AG04450 (cell line): Measurements from ENCODE around the gene SUSD4. TPM values are rescaled to one million over a fixed set of nuclear protein-coding genes. Genes with fewer than 3 reads are reported as not detected.

ENCODE experiments used
- CTCF ChIA-PET: fragments of 300-600, 350-600 bp; formaldehyde crosslinking; extraction: SDS; loops from one replicate; lab custom pipeline; 2022; ENCODE audit warnings: antibody characterized with exemption, inconsistent platforms; lab: Charles Lee
- POLR2A ChIA-PET: fragments of 350-600 bp; formaldehyde crosslinking; extraction: SDS; loops from one replicate; lab custom pipeline; 2021; ENCODE audit warnings: antibody characterized with exemption, inconsistent platforms; lab: Yijun Ruan, JAX
- DNase-seq: peaks from one replicate; pipeline ENCODE4 v3.0.0-alpha.2; 2011; ENCODE audit warnings: low read depth, low spot score
- H3K27ac ChIP-seq: one replicate; pipeline ENCODE4 v1.5.1; 2012; ENCODE audit warnings: low read depth, low read length, control low read depth
- H3K27me3 ChIP-seq: one replicate; pipeline ENCODE4 v1.6.0; 2012; ENCODE audit warnings: low read length; ENCODE audit not compliant: control insufficient read depth, insufficient read depth
- H3K4me3 ChIP-seq: 2 replicates; pipeline ENCODE4 v1.5.1; 2011; ENCODE audit warnings: mild to moderate bottlenecking, low read depth, low read length, control low read depth
- H3K9me3 ChIP-seq: 2 replicates; pipeline ENCODE4 v1.5.1; 2012; ENCODE audit warnings: low read length; ENCODE audit not compliant: control insufficient read depth, insufficient read depth
- polyA plus RNA-seq: library from polyadenylated mRNA; depleted of rRNA; stranded (reverse); fragments of >200 nt; gene quantifications from 2 replicates; pipeline ENCODE4 v1.2.3, GENCODE V29; 2011
- TF ChIP-seq, protein P1 (sequence below): IDR thresholded peaks from 2 replicates; pipeline ENCODE4 v1.5.1; 2011; ENCODE audit warnings: low read depth, low read length, control low read depth, inconsistent platforms

Gene SUSD4
- polyA plus RNA-seq, 1 experiment: 0.29 TPM

DNA sequence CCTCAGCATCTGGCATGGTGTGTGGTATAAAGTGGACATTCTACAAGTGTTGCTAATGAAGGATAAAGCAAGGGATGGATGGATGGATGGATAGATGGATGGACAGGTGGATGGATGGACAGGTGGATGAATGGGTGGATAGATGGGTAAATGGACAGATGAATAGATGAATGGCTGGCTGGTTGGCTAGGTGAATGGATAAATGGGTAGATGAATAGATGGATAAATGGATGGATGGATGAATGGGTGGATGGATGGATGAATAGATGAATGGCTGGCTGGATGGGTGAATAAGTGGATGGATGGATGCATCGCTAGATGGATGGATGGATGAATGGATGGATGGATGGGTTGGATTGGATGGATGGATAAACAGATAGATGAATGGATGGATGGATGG lies 66.2 kb downstream of the SUSD4 start:
- ChIA-PET CTCF (interaction anchor here (2.5 kb wide), 1 partner anchor 164 kb away, joined by 6 read pairs; no protein-coding TSS in a partner anchor), POLR2A (no interaction called here)
- Histone ChIP-seq H3K27me3 (peaks cover 13% of the 10 kb centered on the region), H3K27ac (no peak overlapping the region), H3K9me3 (no peaks in the 10 kb centered on the region), H3K4me3 (no peak overlapping the region)
- TF ChIP-seq, protein P1, sequence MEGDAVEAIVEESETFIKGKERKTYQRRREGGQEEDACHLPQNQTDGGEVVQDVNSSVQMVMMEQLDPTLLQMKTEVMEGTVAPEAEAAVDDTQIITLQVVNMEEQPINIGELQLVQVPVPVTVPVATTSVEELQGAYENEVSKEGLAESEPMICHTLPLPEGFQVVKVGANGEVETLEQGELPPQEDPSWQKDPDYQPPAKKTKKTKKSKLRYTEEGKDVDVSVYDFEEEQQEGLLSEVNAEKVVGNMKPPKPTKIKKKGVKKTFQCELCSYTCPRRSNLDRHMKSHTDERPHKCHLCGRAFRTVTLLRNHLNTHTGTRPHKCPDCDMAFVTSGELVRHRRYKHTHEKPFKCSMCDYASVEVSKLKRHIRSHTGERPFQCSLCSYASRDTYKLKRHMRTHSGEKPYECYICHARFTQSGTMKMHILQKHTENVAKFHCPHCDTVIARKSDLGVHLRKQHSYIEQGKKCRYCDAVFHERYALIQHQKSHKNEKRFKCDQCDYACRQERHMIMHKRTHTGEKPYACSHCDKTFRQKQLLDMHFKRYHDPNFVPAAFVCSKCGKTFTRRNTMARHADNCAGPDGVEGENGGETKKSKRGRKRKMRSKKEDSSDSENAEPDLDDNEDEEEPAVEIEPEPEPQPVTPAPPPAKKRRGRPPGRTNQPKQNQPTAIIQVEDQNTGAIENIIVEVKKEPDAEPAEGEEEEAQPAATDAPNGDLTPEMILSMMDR: no peak
- DNase-seq: no peak

DNA sequence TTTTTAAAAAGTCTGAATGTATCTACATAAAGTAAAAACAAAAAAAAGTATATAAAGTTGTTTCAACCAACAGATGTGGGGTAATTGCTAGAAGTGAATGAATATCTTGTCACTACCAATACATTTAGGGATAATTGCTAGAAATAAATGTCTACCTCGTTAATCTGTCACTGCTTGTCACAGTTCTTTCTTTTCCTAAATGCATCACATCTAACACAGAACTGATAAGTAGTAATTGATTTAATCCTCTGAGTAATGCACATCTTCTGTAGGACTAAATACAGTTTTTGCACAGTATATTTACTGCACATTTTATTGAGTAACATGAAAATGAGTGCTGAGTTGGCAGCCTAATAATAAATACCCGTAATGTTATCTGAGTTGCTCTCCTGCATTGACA lies 72.2 kb downstream of the SUSD4 start:
- DNase-seq: no peak
- no peak overlapping the region for H3K4me3 ChIP-seq
- no peak overlapping the region for H3K27ac ChIP-seq
- ChIA-PET CTCF (no interaction called here), POLR2A (no interaction called here)
- no peaks in the 10 kb centered on the region for H3K9me3 ChIP-seq
- TF ChIP-seq, protein P1: no peak
- peaks cover 15% of the 10 kb centered on the region for H3K27me3 ChIP-seq

DNA sequence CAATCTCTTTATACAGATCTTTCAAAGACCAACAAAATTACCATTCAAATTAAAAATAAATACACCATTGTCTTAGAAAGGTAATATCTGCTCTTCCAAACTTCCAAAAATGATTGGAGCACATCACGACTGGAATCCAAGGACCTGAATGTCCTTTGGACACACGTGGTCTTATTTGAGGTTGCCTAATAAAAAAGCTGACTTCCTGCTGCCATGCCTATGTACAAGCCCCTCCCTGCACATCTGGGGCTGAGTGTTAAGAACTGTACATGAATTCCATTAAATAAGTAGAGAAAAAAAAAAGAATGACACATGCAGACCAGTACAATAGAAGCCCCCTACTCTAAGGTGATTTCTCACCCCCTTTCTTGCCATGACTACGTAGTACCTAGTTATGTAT lies 73.6 kb downstream of the SUSD4 start:
- POLR2A ChIA-PET: no interaction called here
- Histone ChIP-seq H3K27ac (no peak overlapping the region), H3K9me3 (no peaks in the 10 kb centered on the region), H3K27me3 (peaks cover 13% of the 10 kb centered on the region), H3K4me3 (no peak overlapping the region)
- TF ChIP-seq, protein P1: no peak
- CTCF ChIA-PET: no interaction called here
- DNase-seq: no peak

DNA sequence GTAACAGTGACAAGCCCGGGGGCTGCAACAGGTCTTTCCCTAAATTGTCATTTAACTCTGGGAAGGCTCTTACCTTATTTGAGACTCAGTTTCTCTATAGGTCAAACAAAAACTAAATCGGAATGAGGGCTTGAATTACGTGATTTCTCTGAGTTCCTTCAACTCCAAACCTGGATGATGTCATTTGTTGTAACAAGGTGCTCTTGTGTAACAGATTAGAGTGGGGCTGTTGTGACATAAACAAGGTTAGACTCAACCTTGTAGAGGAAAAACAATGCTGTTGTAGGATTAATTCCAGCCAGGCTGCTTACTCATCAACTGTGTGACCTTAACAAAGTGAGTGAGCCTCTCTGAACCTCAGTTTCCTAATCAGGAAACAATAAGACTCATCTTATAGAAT lies 74.4 kb downstream of the SUSD4 start:
- Histone ChIP-seq H3K27ac (no peak overlapping the region), H3K4me3 (no peak overlapping the region), H3K27me3 (peaks cover 13% of the 10 kb centered on the region), H3K9me3 (no peaks in the 10 kb centered on the region)
- CTCF ChIA-PET: no interaction called here
- TF ChIP-seq, protein P1: no peak
- no peak for DNase-seq
- POLR2A ChIA-PET: no interaction called here

DNA sequence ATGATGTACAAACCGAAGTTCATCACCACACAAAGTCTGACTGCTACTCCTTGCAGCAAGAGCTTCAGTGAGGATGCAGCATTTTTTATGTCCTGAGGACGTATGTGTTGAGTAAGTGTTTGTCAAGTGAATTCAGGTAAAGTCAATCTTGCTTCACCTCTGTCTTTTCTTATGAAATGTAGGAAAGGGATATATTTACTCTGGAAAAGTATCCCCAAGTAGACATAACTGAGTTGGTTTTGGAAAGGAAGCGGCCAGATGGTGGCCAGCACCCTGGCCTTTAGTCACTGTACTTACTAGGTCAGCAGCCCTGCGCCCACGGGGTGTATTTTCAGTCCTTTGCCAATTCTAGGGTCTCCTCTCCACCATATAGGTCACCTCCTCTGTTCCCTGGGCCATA lies 75.2 kb downstream of the SUSD4 start:
- ChIA-PET CTCF (no interaction called here), POLR2A (no interaction called here)
- TF ChIP-seq, protein P1: no peak
- DNase-seq: no peak
- Histone ChIP-seq H3K27me3 (peaks cover 11% of the 10 kb centered on the region), H3K27ac (no peak overlapping the region), H3K4me3 (no peak overlapping the region), H3K9me3 (no peaks in the 10 kb centered on the region)
